ENCODE measurements around the gene F2R.
"Not testable (repeated sequence)": the region's sequence is repeated elsewhere in the genome, so short reads cannot be mapped to it uniquely, and the experiment has no call there.

F2R gene

GRCh38 chr5:76766746-76767145, 50.8 kb downstream of the F2R start:
- Mint-ChIP-seq H3K36me3 (no peaks in the 10 kb centered on the region), H3K27me3 (peaks cover 3% of the 10 kb centered on the region), H3K9me3 (peaks cover 17% of the 10 kb centered on the region), H3K4me1 (peaks cover 9% of the 10 kb centered on the region), H3K4me3 (no peak overlapping the region), H3K27ac (no peak overlapping the region)
- CTCF ChIA-PET: no interaction called here
- no peak for DNase-seq

- DNase-seq, H3K36me3 Mint-ChIP-seq, H3K9me3 Mint-ChIP-seq, H3K27me3 Mint-ChIP-seq, H3K27ac Mint-ChIP-seq, H3K4me3 Mint-ChIP-seq, H3K4me1 Mint-ChIP-seq: not testable (repeated sequence)
- CTCF ChIA-PET: interaction anchor here (5.9 kb wide), 1 partner anchor 171 kb away, joined by 75 read pairs; no protein-coding TSS in a partner anchor
These were observed 55.1 kb downstream of the F2R start for GRCh38 chr5:76771041-76771440.

- Mint-ChIP-seq H3K36me3 (no peaks in the 10 kb centered on the region), H3K27ac (no peak overlapping the region), H3K9me3 (no peaks in the 10 kb centered on the region), H3K4me1 (peaks cover 4% of the 10 kb centered on the region), H3K27me3 (peaks cover 9% of the 10 kb centered on the region), H3K4me3 (no peak overlapping the region)
- CTCF ChIA-PET: interaction anchor here (5.9 kb wide), 1 partner anchor 172 kb away, joined by 75 read pairs; no protein-coding TSS in a partner anchor
- no peak for DNase-seq
These were observed 55.9 kb downstream of the F2R start for GRCh38 chr5:76771705-76772405.

GRCh38 chr5:76775921-76776320, 60.0 kb downstream of the F2R start:
- CTCF ChIA-PET: interaction anchor here (1.3 to 5.9 kb wide), 4 partner anchors 15 to 193 kb away, joined by 4 to 75 read pairs (median 35); partner anchors contain the start of gene F2R
- Mint-ChIP-seq H3K4me1 (peaks cover 4% of the 10 kb centered on the region), H3K9me3 (no peaks in the 10 kb centered on the region), H3K27me3 (peaks cover 5% of the 10 kb centered on the region), H3K36me3 (no peaks in the 10 kb centered on the region), H3K27ac (no peak overlapping the region), H3K4me3 (no peak overlapping the region)
- no peak for DNase-seq

- no peak overlapping the region for H3K4me3 Mint-ChIP-seq
- no peaks in the 10 kb centered on the region for H3K36me3 Mint-ChIP-seq
- no peak for DNase-seq
- H3K9me3 Mint-ChIP-seq: no peaks in the 10 kb centered on the region
- peaks cover 4% of the 10 kb centered on the region for H3K4me1 Mint-ChIP-seq
- peaks cover 8% of the 10 kb centered on the region for H3K27me3 Mint-ChIP-seq
- H3K27ac Mint-ChIP-seq: no peak overlapping the region
- CTCF ChIA-PET: interaction anchor here (0.6 to 5.9 kb wide), 3 partner anchors 59 to 250 kb away, joined by 3 to 75 read pairs (median 54); partner anchors contain the start of gene F2R
These were observed 60.5 kb downstream of the F2R start for GRCh38 chr5:76776391-76776790.

- H3K4me1 Mint-ChIP-seq, H3K36me3 Mint-ChIP-seq, CTCF ChIA-PET, H3K4me3 Mint-ChIP-seq, H3K9me3 Mint-ChIP-seq, DNase-seq, H3K27ac Mint-ChIP-seq: not testable (repeated sequence)
- peaks cover 15% of the 10 kb centered on the region for H3K27me3 Mint-ChIP-seq
These were observed 64.7 kb downstream of the F2R start for GRCh38 chr5:76780616-76781015.

- no peak overlapping the region for H3K27ac Mint-ChIP-seq
- peaks cover 11% of the 10 kb centered on the region for H3K27me3 Mint-ChIP-seq
- H3K9me3 Mint-ChIP-seq: no peaks in the 10 kb centered on the region
- H3K4me3 Mint-ChIP-seq: no peak overlapping the region
- H3K4me1 Mint-ChIP-seq: no peaks in the 10 kb centered on the region
- CTCF ChIA-PET: interaction anchor here (0.6 kb wide), 1 partner anchor 180 kb away, joined by 4 read pairs; no protein-coding TSS in a partner anchor
- no peaks in the 10 kb centered on the region for H3K36me3 Mint-ChIP-seq
- no peak for DNase-seq
These were observed 65.8 kb downstream of the F2R start for GRCh38 chr5:76781775-76782174.

- Mint-ChIP-seq H3K9me3 (no peaks in the 10 kb centered on the region), H3K27ac (no peak overlapping the region), H3K4me3 (no peak overlapping the region), H3K4me1 (no peaks in the 10 kb centered on the region), H3K27me3 (peaks cover 11% of the 10 kb centered on the region), H3K36me3 (no peaks in the 10 kb centered on the region)
- DNase-seq: no peak
- CTCF ChIA-PET: interaction anchor here (0.6 kb wide), 1 partner anchor 180 kb away, joined by 4 read pairs; no protein-coding TSS in a partner anchor
These were observed 66.5 kb downstream of the F2R start for GRCh38 chr5:76782444-76782843.
